Ovary (tissue), 3 donors: ENCODE data around the gene TM4SF1.

Source experiments
- EP300 ChIP-seq: sonication (generic); formaldehyde crosslinking; IDR thresholded peaks from one replicate; pipeline ENCODE4 v1.6.1; 2017; ENCODE audit warnings: antibody characterized with exemption
- POLR2A ChIP-seq: fragments of 450-650 bp; IDR thresholded peaks from one replicate; pipeline ENCODE4 v1.6.1; 2017; ENCODE audit warnings: antibody characterized with exemption, mild to moderate bottlenecking, moderate library complexity
- TF ChIP-seq, protein P1 (sequence below), 3 donors: fragments of 450-650 bp in 2 of 3; fragments of 200-600 bp in 1 of 3; IDR thresholded peaks; one replicate each; pipeline versions ENCODE4 v1.5.1 to v1.8.0; 2016 to 2022; ENCODE audit warnings: antibody characterized with exemption in 3 of 3, mild to moderate bottlenecking in 1 of 3
- donor health status: DM: no; HTN: no; CAD: no.

DNA sequence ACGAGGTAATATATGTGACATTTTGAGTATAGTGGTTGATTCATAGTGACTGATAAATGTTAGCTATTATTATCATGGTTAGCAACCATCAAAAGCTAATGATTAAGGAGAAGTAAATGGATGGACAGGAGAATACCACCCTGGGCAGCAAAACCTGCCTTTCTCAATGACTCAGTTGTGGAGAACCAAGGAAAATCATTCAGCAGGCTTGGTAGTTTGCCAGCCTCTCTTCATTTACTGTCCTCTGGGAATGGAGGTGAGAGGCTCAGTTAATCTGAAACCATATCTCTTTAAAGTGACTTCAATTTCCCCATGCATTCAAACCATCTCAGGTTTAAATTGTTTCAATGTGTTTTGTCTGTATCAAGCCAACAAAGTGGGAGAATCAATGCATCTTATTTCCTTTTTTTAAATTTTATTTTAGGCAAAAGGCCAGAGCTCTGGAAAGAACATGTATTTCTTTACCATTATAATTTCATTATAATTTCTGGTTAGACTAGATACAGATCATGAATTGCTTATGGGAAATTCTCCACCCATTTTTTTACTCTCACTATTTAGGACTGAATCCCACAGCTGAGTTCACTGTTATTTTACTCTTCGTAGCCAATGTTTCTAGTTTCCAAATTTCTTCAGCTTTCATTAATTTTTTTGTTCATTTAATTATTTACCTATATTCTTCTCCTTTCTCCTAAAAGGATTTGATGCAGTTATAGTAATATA lies 46.7 kb downstream of the TM4SF1 start:
- TF ChIP-seq, protein P1, sequence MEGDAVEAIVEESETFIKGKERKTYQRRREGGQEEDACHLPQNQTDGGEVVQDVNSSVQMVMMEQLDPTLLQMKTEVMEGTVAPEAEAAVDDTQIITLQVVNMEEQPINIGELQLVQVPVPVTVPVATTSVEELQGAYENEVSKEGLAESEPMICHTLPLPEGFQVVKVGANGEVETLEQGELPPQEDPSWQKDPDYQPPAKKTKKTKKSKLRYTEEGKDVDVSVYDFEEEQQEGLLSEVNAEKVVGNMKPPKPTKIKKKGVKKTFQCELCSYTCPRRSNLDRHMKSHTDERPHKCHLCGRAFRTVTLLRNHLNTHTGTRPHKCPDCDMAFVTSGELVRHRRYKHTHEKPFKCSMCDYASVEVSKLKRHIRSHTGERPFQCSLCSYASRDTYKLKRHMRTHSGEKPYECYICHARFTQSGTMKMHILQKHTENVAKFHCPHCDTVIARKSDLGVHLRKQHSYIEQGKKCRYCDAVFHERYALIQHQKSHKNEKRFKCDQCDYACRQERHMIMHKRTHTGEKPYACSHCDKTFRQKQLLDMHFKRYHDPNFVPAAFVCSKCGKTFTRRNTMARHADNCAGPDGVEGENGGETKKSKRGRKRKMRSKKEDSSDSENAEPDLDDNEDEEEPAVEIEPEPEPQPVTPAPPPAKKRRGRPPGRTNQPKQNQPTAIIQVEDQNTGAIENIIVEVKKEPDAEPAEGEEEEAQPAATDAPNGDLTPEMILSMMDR (IDR thresholded peaks at IDR 0.05): no peak
- no peak for TF ChIP-seq POLR2A
- no peak for TF ChIP-seq EP300
